ENCODE data around the gene TXNRD2. TPM values are rescaled to one million over a fixed set of nuclear protein-coding genes. Genes with fewer than 3 reads are reported as not detected.

TXNRD2 gene
- total and polyA plus RNA-seq, 10 of the 15 experiments (the other 5 are each of a cell fraction or from before 2014, with no cell fraction given) = 1.6 to 26.0 (median 13.9) TPM

GRCh38 chr22:19963863-19964642, 22.4 kb upstream of the TXNRD2 start:
- Histone ChIP-seq H2AFZ (ENCODE audit: control insufficient read depth, low read depth, low read length) (no peak overlapping the region), H3K9ac (ENCODE audit: control insufficient read depth, insufficient read depth, low read length) (no peak overlapping the region), H3K27me3 (replicated peaks in 1 of 2; ENCODE audit: control insufficient read depth in 2 of 2, insufficient read depth in 2 of 2, low read length in 1 of 2) (no peaks in the 10 kb centered on the region), H3K4me2 (ENCODE audit: control insufficient read depth, insufficient read depth) (no peak overlapping the region), H3K9me3 (replicated peaks; ENCODE audit: control insufficient read depth, insufficient read depth, low read length) (no peaks in the 10 kb centered on the region), H3K4me1 (ENCODE audit: control insufficient read depth, insufficient read depth, low read length) (no peaks in the 10 kb centered on the region), H3K36me3 (ENCODE audit: control insufficient read depth in 2 of 2, insufficient read depth in 2 of 2, low read length in 1 of 2) (peaks cover 2 to 3% of the 10 kb centered on the region in 2 experiments; a peak in 2 of 4 replicates), H3K27ac (ENCODE audit: control insufficient read depth, insufficient read depth) (no peak overlapping the region), H3K4me3 (no peak overlapping the region), H3K79me2 (ENCODE audit: control insufficient read depth, insufficient read depth, low read length) (no peaks in the 10 kb centered on the region), H4K20me1 (ENCODE audit: control insufficient read depth, insufficient read depth) (no peaks in the 10 kb centered on the region)
- POLR2A ChIA-PET = no interaction called here
- no peak for TF ChIP-seq NFYA (IDR thresholded peaks at IDR 0.05; ENCODE audit: borderline replicate concordance, low read depth, low read length)
- no peak for TF ChIP-seq ETV6 (conservative IDR thresholded peaks at IDR 0.05 in 1 of 2, IDR thresholded peaks at IDR 0.05 in 1 of 2; ENCODE audit: borderline replicate concordance in 1 of 2, low read depth in 1 of 2)
- no peak for TF ChIP-seq RFX5 (IDR thresholded peaks at IDR 0.05; ENCODE audit: low read depth, low read length)
- in situ Hi-C loops (cut with MboI) = no loop called here
- BruUV-seq (replicated peaks) = no TSS peak
- no peak for FAIRE-seq
- WGBS (ENCODE audit: insufficient coverage, insufficient replicate concordance, low lambda C conversion rate, missing lambda C conversion rate) = 93% methylated on average over 12 of the region's 12 CpGs
- CTCF ChIA-PET = no interaction called here
- ATAC-seq = no peak
- intact Hi-C loops (cut with micrococcal nuclease; ENCODE audit: unreplicated experiment) = no loop called here
- RAD21 ChIA-PET (ENCODE audit: unreplicated experiment) = no interaction called here
- SMC1A ChIA-PET (ENCODE audit: uncharacterized antibody, unreplicated experiment) = no interaction called here
- no peak for DNase-seq (ENCODE audit: low read depth, low spot score)

- Histone ChIP-seq H3K4me2 (ENCODE audit: control insufficient read depth, insufficient read depth) (no peak overlapping the region), H3K4me3 (no peak overlapping the region), H3K79me2 (ENCODE audit: control insufficient read depth, insufficient read depth, low read length) (no peaks in the 10 kb centered on the region), H3K9ac (ENCODE audit: control insufficient read depth, insufficient read depth, low read length) (no peak overlapping the region), H4K20me1 (ENCODE audit: control insufficient read depth, insufficient read depth) (no peaks in the 10 kb centered on the region), H3K4me1 (ENCODE audit: control insufficient read depth, insufficient read depth, low read length) (no peaks in the 10 kb centered on the region), H3K27ac (ENCODE audit: control insufficient read depth, insufficient read depth) (no peak overlapping the region), H2AFZ (ENCODE audit: control insufficient read depth, low read depth, low read length) (no peak overlapping the region), H3K27me3 (replicated peaks in 1 of 2; ENCODE audit: control insufficient read depth in 2 of 2, insufficient read depth in 2 of 2, low read length in 1 of 2) (no peaks in the 10 kb centered on the region), H3K36me3 (ENCODE audit: control insufficient read depth in 2 of 2, insufficient read depth in 2 of 2, low read length in 1 of 2) (peaks cover 0 to 3% of the 10 kb centered on the region in 2 experiments; a peak in 2 of 4 replicates), H3K9me3 (replicated peaks; ENCODE audit: control insufficient read depth, insufficient read depth, low read length) (no peaks in the 10 kb centered on the region)
- FAIRE-seq (no peak), ATAC-seq (no peak), DNase-seq (ENCODE audit: low read depth, low spot score) (no peak)
- BruUV-seq (replicated peaks) = no TSS peak
- in situ Hi-C loops (cut with MboI) = no loop called here
- ChIA-PET RAD21 (ENCODE audit: unreplicated experiment) (interaction anchor here (0.6 kb wide), 1 partner anchor 168 kb away, joined by 3 read pairs; no protein-coding TSS in a partner anchor), CTCF (no interaction called here), POLR2A (no interaction called here), SMC1A (ENCODE audit: uncharacterized antibody, unreplicated experiment) (no interaction called here)
- 89% methylated on average over 30 of the region's 30 CpGs for WGBS (ENCODE audit: insufficient coverage, insufficient replicate concordance, low lambda C conversion rate, missing lambda C conversion rate)
- intact Hi-C loops (cut with micrococcal nuclease; ENCODE audit: unreplicated experiment) = no loop called here
- TF ChIP-seq CTCF (IDR thresholded peaks at IDR 0.05 in 2 of 3, conservative IDR thresholded peaks at IDR 0.05 in 1 of 3; ENCODE audit: control insufficient read depth in 2 of 3, extremely low read depth in 1 of 3, insufficient read depth in 1 of 3, low read depth in 3 of 3, low read length in 3 of 3) (no peak), BCL11A (IDR thresholded peaks at IDR 0.05; ENCODE audit: low read depth, low read length) (no peak), CEBPZ (IDR thresholded peaks at IDR 0.05; ENCODE audit: low read depth, low read length) (no peak), CREB1 (IDR thresholded peaks at IDR 0.05; ENCODE audit: low read depth) (no peak), EZH2 (IDR thresholded peaks at IDR 0.05; ENCODE audit: borderline replicate concordance, control insufficient read depth, low read depth, low read length) (no peak), ATF7 (IDR thresholded peaks at IDR 0.05; ENCODE audit: low read depth) (no peak)
Observed at GRCh38 chr22:19962909-19963806, 21.5 kb upstream of the TXNRD2 start.
